ENCODE data around the gene CKMT2. TPM values are rescaled to one million over a fixed set of nuclear protein-coding genes. Genes with fewer than 3 reads are reported as not detected.

Gene CKMT2
- total and polyA plus RNA-seq, 8 donors, result 0.82 to 3.2 (median 1.9) TPM

DNA sequence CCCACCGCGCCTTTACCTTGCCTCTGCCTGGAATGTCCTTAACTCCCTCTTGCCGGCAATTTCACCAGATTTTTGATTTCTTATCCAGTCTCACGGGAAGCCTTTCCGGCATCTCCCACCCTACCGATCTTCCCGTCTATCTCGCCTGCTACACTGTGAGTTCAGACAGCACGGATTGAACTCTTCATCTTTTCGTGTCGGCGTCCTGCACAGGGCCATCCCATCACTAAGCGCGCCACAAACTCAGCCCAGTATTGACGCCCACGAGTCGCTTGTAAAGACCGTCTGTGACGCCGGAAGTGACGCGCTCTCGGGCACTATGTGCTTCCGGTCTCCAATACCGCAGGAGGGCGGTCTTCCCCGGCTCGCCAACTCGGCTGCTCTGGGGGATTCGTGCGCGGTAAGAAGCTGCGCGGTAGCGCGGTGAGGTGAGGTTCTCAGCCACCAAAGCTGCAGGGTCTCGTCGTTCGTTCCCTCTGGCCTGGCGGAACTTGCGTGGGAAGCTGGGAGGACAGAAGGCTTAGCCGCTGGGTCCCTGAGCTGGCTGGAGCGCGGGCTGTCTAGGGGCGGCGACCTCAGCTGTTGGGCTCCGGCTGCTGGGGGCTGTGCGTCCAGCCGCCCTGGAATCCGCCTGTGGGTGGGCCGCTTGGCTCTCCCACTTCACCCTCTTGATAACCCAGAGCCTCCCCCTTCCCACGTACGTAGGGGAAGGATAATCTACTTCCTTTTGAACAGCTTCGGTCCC is 68.3 kb downstream of the CKMT2 start, which contains the start of gene ZCCHC9:
Gene ZCCHC9 (plus strand): TSS at position 317 of the 745 bp plus-strand sequence. CDS start 3,171 bp downstream, outside the sequence.
- H3K27ac ChIP-seq, result peak within 1 kb of the TSS; percentile 66 to 86 (median 76)
- peak; percentile 88 to 97 (median 92) for DNase-seq
- H3K9me3 ChIP-seq, result no peaks in the 10 kb centered on the region
- H3K36me3 ChIP-seq, result no peaks in the 10 kb centered on the region
- peak; percentile 70 for FAIRE-seq
- no peaks in the 10 kb centered on the region for H3K27me3 ChIP-seq
- 0% methylated on average over 53 to 54 of the region's 54 CpGs for WGBS, 2 donors
- intact Hi-C loops (cut with DNase I), result no loop called here
- peak; percentile 97 to 99 (median 98) for ATAC-seq
- no peak for TF ChIP-seq CTCF (IDR thresholded peaks at IDR 0.05)
- peak within 1 kb of the TSS; percentile 57 to 83 (median 67) for H3K4me3 ChIP-seq
- H3K4me1 ChIP-seq, result peaks cover 6 to 25% (median 19%) of the 10 kb centered on the region in 3 donors

DNA sequence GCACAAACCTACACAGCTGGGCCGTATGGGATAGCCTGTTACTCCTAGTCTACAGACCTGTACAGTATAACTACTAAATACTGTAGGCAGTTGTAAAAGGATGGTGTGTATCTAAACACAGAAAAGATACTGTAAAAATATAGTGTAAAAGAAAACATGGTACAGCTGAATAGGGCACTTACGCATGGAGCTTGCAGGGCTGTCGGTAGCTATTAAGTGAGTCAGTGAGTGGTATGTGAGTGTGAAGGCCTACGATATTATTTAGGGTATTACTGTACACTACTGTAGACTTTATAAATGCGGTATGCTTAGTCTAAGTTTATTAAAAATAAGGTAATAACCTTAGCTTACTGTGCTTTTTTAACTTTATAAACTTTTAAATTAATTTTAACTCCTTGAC is 69.5 kb downstream of the CKMT2 start:
- 83 to 92% methylated on average over 5 of the region's 5 CpGs for WGBS, 2 donors
- no peak for FAIRE-seq

DNA sequence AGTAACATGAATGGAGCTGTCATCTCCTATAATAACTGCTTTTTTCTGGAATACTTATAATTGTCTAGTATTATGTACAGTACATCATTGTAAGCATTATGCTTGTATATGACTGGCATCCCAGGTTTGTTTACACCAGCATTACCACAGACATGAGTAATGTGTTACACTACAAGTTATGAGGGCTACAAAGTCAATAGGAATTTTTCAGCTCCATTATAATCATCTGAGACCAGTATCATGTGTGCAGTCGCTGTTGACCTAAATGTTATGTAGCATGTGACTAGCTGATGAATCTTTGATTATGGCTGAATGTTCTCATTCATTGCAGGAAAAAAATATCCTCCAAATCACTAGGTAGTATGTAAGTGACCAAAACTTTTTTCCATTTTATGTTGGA is 70.4 kb downstream of the CKMT2 start:
- no peak for ATAC-seq
- H3K27me3 ChIP-seq, result no peaks in the 10 kb centered on the region
- H3K36me3 ChIP-seq, result no peaks in the 10 kb centered on the region
- H3K9me3 ChIP-seq, result no peaks in the 10 kb centered on the region
- 74 to 78% methylated on average over 1 of the region's 1 CpG for WGBS, 2 donors
- no peak for TF ChIP-seq CTCF (IDR thresholded peaks at IDR 0.05)
- DNase-seq, result no peak
- H3K4me3 ChIP-seq, result no peak overlapping the region
- intact Hi-C loops (cut with DNase I), result no loop called here
- peaks cover 6 to 25% (median 19%) of the 10 kb centered on the region in 3 donors for H3K4me1 ChIP-seq
- H3K27ac ChIP-seq, result no peak overlapping the region
- no peak for FAIRE-seq

More for the DNA sequence above, 69.5 kb downstream of the CKMT2 start:
- ATAC-seq (no peak), DNase-seq (no peak)
- Histone ChIP-seq H3K27ac (no peak overlapping the region), H3K36me3 (no peaks in the 10 kb centered on the region), H3K9me3 (no peaks in the 10 kb centered on the region), H3K4me3 (peak overlapping the region in 3 of 4 donors; percentile 57 to 83 (median 62)), H3K4me1 (peaks cover 6 to 25% (median 19%) of the 10 kb centered on the region in 3 donors), H3K27me3 (no peaks in the 10 kb centered on the region)
- TF ChIP-seq CTCF (IDR thresholded peaks at IDR 0.05), result no peak
- intact Hi-C loops (cut with DNase I), result no loop called here

- Histone ChIP-seq H3K4me3 (no peak overlapping the region), H3K36me3 (no peaks in the 10 kb centered on the region), H3K4me1 (peaks cover 0 to 9% (median 6%) of the 10 kb centered on the region in 3 donors), H3K9me3 (no peaks in the 10 kb centered on the region), H3K27me3 (no peaks in the 10 kb centered on the region), H3K27ac (no peak overlapping the region)
- no peak for TF ChIP-seq CTCF (IDR thresholded peaks at IDR 0.05)
- no peak for FAIRE-seq
- intact Hi-C loops (cut with DNase I), result no loop called here
- no peak for ATAC-seq
- DNase-seq, result no peak
Observed at GRCh38 chr5:81305785-81306184, 72.7 kb downstream of the CKMT2 start.

DNA sequence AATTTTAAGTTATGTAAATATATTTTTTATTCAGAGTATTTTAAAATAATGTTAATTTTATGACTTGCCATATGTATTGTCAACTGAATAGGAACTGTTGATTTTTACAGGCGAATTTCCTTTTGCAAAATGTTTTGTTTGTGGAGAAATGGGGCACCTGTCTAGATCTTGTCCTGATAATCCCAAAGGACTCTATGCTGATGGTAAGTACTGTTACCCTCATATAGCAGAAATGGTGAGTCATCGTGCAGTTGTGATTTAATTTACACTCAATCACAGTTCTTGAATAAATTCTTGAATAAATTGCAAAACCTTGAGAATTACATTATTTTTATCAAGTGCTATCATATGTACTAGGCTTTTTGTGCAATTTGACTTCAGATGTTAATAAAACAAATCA is 75.7 kb downstream of the CKMT2 start:
- 91 to 95% methylated on average over 2 of the region's 2 CpGs for WGBS, 2 donors
- DNase-seq (no peak), FAIRE-seq (no peak), ATAC-seq (no peak)
- H3K4me3 ChIP-seq, result no peak overlapping the region
- intact Hi-C loops (cut with DNase I), result no loop called here
- H3K27ac ChIP-seq, result no peak overlapping the region
- no peak for TF ChIP-seq CTCF (IDR thresholded peaks at IDR 0.05)
- H3K36me3 ChIP-seq, result peaks cover 0 to 14% (median 0%) of the 10 kb centered on the region in 3 donors
- H3K27me3 ChIP-seq, result no peaks in the 10 kb centered on the region
- no peaks in the 10 kb centered on the region for H3K9me3 ChIP-seq
- no peaks in the 10 kb centered on the region for H3K4me1 ChIP-seq
